HEK293T (cell line): ENCODE results near the gene PRKCE.

Source experiments
- FOXA1 ChIP-seq: fragments of 450-650 bp; IDR thresholded peaks from 2 replicates; pipeline ENCODE4 v1.6.1; 2016; ENCODE audit warnings: mild to moderate bottlenecking
- FOXM1 ChIP-seq: fragments of 450-650 bp; IDR thresholded peaks from 2 replicates; pipeline ENCODE4 v1.6.1; 2017; ENCODE audit warnings: mild to moderate bottlenecking, borderline replicate concordance
- NFRKB ChIP-seq: fragments of 450-650 bp; IDR thresholded peaks from 2 replicates; pipeline ENCODE4 v1.6.1; 2016; ENCODE audit warnings: mild to moderate bottlenecking, moderate library complexity
- SP1 ChIP-seq: fragments of 450-650 bp; IDR thresholded peaks from 2 replicates; pipeline ENCODE4 v1.6.1; 2017
- TF ChIP-seq, protein P1 (sequence below): fragments of 450-650 bp; IDR thresholded peaks from 2 replicates; pipeline ENCODE4 v1.6.1; 2016

DNA sequence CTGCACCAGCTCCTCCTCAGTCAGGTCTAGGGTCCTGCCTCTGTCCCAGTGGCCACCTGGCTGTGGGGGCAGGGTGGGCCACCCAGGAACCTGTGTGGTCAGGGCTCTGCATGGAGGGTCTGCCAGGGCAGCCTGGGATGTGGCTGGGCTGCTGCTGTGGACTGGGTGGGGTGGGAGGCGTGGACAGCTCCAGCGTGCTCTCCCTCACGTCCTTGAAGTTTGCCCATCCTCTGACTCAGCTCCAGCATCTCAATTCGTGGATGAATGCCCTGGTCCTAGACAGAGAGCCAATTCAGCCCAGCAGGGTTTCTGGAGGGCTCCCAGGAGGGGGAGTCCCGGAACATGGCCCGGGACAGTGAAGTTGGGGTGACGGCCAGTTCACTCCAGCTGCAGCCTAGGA lies 581.4 kb downstream of the PRKCE start:
- TF ChIP-seq SP1 (no peak), FOXM1 (no peak), FOXA1 (no peak), NFRKB (no peak)
- TF ChIP-seq, protein P1, sequence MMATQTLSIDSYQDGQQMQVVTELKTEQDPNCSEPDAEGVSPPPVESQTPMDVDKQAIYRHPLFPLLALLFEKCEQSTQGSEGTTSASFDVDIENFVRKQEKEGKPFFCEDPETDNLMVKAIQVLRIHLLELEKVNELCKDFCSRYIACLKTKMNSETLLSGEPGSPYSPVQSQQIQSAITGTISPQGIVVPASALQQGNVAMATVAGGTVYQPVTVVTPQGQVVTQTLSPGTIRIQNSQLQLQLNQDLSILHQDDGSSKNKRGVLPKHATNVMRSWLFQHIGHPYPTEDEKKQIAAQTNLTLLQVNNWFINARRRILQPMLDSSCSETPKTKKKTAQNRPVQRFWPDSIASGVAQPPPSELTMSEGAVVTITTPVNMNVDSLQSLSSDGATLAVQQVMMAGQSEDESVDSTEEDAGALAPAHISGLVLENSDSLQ: no peak
